HG03025 (cell line): ENCODE results near the gene CYREN.
"Not testable (repeated sequence)": the region's sequence is repeated elsewhere in the genome, so short reads cannot be mapped to it uniquely, and the experiment has no call there.

ENCODE experiments used
- ATAC-seq: cut with Tn5 transposase; IDR thresholded peaks from one replicate; pipeline ENCODE4 v1.9.1; 2021; ENCODE audit warnings: mild to moderate bottlenecking, moderate library complexity; ENCODE audit not compliant: unreplicated experiment, low FRiP score

The CYREN gene, protein sequence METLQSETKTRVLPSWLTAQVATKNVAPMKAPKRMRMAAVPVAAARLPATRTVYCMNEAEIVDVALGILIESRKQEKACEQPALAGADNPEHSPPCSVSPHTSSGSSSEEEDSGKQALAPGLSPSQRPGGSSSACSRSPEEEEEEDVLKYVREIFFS

DNA sequence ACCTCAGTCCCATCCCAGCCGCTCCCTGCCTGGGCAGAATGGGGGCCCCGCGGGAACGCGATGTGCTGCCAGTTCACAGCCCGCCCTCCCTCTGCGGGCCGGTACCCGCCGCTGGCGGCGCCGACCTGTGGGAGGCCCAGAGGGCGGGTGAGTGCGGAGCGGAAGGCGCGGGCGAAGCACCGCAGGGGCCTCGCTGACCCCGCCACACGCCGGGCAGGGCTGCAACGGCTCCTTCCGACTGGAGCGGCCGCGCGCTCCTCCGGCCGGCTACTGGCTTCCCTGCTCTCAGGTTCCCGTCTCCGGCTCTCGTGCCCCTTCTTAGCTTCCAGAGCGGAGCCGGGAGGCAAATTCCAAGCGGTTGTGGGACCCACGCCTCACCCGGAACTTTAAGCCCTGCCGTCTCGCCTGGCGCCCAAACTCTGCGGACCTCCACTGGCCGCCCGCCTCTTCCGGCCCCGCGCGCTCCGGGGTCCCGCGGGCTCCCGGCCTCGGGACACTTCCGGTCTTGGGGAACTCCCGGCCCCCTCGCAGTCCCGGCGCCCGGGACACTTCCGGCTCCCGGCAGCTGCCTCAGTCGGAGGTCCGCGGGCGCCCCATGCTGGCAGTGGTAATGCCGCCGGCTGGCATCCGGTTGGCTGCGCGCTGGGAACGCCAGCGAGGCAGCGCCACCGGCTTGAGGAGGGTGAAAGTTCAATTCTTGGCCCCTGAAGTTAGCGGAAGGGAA is at the start of gene CYREN:
TSS of gene CYREN (minus strand) at position 434 of the 724 bp plus-strand sequence. CDS start 1,785 bp downstream, outside the sequence.
- ATAC-seq = peak; percentile 67

DNA sequence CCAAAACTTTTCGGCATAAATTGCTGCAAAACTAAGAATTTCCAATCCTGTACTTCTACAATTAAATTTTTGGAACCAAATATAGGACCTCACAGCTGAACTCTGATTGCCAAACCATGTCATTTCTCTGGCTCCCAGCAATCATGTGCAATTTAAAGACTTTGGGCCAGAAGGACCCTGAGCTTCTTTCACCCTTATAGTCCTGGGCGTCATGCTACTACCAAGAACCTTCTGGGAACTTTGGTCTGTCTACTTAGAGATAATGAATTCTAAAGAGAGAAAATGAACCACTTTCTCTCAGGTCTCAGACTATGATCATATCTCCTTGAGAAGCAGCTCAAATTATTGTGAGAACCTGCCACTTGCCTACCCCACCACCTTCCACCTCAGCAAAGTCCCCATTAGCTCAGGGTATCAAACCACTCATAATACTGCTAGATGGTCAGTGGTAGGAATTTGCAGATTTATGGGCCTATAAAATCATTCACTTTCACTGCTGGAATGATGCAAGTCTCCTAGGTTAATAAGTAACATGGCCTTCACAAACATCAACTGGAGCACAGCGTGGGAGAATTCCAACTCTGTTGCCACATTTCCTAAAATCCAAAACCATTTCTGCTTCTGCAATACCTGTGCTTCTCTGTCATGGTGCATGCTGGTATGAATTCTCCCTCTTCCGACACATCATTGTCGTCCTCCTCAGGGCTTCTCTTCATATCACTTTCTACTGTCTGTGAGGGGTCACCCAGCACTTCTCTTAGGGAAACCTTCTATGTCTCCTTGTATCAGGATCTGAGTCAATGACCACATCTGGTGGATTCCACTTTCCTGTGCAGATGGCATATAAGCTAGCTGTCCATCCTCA is 47.4 kb upstream of the CYREN start:
- ATAC-seq = no peak

DNA sequence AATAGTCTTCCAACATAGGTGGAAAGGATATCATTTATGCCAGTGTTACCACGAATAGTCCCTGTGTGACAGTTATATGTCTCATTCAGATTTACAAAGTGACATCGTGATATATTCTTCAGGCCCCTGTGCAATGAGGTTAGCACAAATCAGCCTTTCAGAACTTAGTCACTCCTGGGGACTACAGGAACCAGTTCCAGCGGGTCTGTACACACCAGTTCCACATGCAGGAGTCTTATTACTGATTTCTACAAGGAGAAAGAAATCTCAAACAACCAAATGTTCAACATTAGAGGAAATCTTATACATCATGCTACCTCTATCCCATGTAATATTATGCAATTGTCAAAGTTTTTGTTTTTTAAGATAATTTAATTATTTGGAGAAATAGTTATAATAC is 45.2 kb upstream of the CYREN start:
- no peak for ATAC-seq

DNA sequence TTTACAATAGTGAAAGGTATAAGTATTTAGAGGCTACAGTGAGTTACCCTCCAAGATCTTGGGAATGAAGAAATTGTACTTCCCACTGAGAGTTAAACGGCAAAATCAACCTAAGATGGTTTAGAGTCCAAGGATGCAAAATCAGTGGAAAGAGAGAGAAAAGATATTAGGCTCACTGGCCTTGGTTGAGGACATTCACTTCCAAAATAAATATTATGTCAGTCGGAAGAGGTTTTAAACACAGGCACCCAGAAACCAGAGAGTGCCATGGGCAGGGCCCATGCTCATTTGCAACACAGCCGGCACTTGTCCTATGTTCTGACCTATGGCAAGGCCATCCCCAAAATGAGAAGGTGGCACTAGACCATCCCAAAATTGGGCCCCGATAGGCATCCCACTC is 44.7 kb upstream of the CYREN start:
- no peak for ATAC-seq

DNA sequence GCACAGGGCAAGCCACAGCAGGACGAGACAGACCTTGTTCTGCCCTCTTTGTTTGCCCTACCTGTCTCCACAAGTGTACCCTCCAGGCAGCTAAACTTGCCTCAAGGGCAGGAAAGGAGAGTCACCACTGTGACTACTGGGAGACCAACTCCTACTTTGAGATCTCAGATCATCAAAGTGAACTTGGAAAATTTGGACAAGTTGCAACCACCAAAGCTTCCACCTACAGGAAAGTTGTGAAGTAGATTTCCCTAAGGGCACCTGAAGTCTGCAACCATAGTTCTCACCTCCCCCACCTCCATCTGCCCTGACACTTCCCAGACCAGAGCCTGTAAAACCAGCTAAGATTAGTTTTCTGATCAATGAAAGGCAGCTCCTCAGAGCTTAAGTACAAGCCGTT is 43.3 kb upstream of the CYREN start:
- no peak for ATAC-seq

DNA sequence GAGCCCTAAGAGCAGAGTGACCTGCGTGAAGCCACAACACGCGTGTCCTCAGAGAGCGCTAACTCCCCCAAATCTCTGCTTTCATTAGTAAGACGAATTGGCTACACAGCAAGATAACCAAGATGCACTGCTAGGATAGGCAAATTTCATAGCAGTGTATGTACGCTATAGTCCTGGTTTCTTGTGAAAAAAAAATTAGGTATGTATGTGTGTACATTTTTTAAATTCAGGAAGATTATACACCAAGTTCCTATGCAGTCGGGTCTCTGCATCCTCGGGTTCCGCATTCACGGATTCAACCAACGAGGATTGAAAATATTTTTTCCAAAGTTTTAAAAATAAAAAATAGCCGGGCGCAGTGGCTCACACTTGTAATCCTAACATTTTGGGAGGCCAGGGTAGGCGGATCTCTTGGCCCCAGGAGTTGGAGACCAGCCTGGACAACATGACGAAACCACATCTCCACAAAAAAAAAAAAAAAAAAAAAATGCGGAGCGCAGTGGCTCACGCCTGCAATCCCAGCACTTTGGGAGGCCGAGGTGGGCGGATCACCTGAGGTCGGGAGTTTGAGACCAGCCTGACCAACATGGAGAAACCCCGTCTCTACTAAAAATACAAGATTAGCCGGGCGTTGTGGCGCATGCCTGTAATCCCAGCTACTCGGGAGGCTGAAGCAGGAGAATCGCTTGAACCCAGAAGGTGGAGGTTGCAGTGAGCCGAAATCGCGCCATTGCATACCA is 41.6 kb upstream of the CYREN start:
- not testable (repeated sequence) for ATAC-seq

DNA sequence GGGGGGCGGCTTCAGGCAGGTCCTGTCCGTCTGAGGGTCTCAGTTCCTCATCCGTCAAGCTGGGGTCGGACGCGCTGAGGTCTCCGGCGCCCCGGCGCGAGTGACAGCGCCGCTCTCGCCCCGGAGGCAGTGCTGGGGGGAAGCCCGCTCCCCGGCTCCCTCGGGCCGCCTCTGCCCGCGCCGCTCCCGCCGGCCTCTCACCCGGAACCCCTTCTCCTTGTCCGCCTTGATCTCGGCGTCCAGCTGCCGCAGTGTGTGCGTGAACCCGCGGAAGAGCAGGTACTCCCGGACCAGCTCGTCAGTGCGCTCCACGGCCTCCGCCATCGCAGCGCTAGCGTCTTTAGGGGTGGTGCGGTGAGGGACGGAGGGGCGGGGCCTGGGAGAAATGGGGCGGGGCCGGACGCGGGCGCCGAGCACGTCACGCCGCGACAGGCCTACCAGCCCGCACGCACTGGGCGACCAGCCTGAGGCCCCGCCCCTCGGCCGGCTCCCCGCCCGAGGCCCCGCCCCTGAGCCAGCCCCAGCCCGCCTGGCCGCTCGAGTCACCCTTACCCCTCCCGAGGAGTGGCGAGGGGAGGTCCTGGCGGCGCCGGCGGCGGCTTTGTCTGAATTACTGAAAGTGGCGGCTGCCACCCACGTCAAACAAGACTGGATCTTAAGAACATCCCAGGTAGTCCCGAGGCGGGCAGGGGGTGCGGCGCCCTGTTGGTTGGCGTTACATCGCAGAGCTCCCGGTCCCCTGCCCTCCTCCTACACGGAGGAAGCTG is 40.9 kb upstream of the CYREN start, which contains the start of gene WDR91:
TSS of gene WDR91 (minus strand) at position 348 of the 767 bp plus-strand sequence. CDS start at position 324, 24 bp downstream.
- peak; percentile 67 for ATAC-seq

DNA sequence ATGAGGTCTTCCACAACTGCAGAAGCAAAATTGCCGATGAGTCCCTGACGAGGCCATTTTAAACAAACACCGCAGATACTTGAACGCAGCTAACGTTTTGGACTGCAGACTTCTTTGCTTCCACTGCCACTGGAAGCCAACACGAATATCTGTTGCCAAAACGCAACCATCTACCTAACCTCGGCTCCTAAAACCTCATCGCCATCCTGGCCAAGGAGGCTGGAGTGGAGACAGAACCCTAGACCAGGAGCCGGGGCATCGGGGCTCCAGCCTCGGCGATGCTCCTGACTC is 40.3 kb upstream of the CYREN start:
- no peak for ATAC-seq

DNA sequence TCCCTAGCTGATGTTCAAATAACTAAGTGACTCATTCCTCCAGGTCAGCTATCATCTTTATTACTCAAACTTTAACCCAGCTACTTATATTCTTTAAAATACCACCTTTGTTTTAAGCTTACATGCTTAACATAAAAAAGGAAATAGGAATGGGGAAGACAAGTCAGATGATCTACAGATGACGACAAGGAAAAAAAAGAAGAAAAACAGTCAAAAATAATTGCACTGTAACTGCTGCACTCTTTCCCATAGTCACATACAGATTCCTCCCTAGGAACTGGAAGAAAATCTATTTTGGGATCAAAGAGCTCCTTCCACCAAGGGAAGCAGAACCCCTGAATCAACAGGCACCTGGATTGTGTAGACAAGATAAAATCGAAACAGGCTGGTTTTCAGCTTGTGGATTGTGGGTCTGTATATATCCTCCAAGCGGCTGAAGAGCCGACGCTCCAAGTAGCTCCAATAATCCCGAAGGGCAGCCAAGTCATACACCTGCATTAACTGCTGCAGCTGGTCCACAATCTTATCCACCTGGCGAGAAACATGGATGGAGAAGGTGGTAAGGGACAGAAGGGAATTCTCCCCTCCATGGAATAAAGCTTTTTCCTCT is 38.8 kb upstream of the CYREN start:
- ATAC-seq = no peak

DNA sequence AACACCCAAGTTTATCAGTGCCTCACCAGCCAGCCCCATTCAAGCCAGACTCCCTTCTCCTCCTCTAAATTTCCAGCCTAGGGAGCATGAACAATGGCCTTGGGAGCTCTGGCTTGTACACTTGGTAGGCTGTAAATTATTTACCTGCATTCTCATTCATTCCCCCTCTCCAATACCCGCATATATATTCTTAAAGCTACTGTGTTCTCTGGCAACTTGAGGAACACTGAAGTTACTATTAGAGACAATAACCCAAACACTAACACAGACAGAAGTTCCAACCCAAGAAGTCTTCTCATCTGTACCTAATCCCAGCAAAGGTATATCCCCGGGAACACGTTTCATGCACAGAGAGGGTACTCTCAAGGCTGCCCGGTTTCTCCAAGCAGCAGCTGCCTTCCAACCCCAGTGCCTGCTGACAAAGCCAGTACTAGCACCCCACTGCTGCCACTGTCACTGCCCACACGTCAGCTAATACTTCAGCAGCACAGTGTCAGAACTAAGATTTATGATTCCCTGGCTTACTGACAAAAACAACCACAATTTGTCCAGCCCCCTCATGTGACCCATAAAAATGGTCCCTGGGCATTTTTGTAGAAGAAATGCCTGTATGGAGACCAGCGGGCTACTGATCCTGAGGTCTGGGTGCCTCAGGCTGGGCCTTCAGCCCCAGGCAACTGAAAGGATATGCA is 37.7 kb upstream of the CYREN start:
- ATAC-seq = no peak

DNA sequence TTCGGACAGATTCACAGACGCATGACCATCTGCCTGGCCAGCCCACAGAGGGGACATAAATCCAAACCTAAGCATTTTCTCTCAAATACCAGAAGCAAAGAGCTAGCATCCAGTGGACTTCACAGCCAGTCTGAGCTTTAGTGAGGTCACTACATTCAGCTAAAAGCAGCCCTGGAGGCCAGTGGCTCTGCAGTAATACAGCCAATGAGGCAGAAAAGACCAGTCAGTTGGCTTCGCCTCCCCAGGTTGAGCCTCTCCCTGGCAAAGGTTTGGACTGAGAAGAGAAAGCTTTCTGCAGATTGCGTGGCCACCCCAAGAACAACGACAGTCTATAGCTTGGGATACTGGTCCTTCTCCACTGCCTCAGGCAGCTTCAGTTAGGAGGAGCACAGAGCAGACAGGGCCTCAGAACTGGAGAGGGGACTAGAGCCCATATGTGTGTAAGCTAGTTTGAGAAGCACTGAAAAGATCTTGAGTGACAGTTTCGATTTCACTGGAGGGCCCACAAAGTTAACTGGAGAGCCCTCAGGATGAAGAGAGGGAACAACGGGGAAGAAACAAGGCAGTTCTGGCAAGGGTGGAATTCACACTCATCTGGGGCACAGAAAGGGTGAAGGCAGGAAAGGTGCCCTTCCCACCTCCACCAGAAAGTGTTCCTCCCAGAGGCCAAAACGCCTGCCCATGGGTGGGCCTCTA is 37.0 kb upstream of the CYREN start:
- ATAC-seq = peak; percentile 19

DNA sequence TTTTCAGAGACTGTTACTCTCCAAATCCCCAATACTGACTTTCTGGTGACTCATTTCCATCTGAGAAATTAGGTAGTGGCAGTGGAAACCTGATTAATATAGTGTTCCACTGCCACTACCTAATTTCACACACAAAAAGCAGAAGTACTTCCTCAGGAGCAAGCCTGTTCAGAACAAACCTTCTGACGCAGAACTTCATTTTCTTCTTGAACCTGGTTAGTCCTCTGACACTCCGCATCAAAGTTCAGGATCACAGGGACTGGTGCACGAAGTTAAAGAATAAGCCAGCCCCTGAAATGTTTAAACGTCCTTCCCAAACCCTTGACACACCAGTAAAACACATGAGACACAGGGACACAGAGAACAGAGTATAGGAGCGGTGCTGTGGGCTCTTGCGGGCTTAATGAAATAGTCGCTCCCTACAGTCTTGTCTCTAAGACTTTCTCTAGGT is 36.5 kb upstream of the CYREN start:
- ATAC-seq = peak; percentile 19

DNA sequence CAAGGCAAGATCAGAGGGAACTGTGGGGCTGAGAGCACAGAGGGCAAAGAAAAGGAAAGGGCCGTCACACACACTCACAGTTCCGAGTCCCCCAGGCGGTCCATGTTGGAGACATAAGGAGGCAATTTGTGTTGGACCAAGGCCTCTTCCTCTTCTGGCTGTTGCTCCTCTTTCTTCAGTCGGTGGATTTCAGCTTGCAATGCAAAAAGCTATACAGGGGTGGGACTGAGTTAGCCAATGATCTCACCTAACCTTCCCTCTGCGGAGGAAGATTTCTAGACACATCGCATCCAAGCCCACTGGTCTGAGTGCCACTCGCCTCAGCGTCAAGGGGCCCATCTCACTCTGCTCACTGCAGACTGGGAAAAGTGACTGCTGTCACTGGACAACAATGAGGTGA is 35.3 kb upstream of the CYREN start:
- ATAC-seq = no peak

DNA sequence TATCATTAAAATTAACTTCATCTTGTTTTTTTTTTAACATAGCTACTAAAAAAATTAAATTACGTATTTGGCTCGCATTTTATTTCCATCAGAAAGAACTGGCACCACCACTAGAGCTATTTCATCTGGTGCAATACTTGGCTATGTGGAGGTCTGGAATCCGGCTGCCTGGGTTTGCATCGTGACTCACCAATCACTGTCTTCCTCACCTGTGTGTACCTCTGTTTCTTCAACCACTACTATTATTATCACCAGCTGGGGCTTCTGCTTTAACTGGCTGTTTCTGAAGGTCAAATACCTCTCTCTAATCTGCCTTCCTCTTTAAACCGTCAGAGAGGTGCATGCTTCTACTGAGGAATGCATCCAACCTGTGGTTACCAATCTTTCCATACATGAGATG is 34.4 kb upstream of the CYREN start:
- no peak for ATAC-seq

DNA sequence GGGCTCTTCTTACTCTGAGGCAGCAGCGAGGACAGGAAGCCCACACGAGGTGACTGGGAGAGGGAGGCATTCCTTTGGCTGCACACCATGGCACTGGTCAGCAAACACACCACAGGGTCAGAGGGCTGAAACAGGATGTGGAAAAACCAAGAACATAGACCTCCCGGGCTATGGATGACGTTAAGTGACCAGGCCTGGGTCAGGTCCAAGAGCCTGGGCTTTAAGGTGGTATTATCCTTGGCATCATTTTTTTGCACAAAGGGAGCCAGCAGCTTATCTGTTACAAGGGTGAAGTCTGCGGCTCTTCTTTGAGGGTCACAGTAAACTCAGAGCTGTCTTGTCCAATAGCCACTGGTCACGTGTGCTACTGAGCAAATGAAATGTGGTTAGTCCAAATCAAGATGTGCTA is 33.8 kb upstream of the CYREN start:
- no peak for ATAC-seq

DNA sequence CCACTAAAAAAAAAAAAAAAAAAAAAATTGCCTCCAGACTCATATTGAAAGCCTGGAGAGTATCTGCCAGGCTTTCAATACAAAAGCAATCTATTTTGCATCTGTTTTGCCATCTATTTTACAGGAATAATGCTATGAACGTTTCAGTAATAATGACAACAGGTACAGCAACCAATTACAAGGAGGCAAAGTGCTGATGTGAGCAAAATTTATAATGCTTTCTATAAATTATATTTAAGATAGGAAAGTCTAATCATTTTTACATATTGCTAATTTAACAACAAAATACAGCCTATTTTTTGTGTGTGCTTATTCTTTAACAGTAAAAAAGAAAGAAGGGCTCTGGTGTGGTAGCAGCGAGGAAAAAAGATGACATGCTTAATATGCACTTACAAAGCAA is 30.8 kb upstream of the CYREN start:
- no peak for ATAC-seq

DNA sequence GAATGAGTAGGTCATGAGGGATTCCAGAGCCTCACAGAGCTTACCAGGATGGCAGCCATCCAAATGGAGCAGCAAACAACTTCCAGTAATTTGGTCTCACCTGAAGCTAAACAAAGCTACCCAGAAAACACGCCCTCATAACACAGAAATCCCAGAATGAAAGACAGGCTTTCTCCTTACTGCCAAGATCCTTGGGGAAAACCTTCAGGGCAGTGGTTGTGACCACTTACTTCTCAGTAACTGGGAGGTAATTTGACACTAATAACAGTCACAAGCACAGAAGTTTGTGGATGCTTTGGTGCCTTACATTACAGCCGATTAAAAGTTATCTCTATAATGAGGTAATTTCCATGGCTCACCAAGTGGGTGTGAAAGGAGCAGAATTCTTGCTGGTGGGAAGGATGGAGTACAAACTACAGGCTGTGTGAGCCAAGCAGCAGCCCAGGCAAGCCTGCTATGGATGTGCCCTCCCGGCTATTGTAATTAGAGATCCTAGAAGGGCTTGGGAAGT is 30.4 kb upstream of the CYREN start:
- ATAC-seq = no peak

DNA sequence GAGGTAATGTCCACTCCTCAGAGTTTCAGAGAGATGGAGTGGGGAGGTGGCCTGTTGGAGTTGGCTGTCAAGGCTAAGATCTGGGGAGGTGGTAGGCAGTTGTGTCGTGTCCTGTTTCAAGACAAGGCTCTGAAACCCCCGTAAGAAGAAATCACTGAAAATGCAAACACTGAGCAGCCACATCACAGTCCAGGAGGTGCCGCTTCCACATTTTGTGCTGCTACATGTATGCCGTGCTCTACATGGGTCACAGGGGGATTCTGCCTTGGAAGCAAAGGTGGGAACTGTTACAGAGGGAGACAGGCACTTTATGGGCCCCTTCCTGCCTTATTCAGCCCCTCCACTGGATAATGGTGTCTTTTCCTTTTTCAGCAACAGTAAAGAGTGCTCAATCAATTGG is 28.9 kb upstream of the CYREN start:
- no peak for ATAC-seq
